SK-N-SH treated with all-trans-retinoic acid at 6 μM for 48 hours (cell line): Measurements from ENCODE around the gene SASH1.
"Not testable (repeated sequence)": the region's sequence is repeated elsewhere in the genome, so short reads cannot be mapped to it uniquely, and the experiment has no call there.

Experiments used
- ATAC-seq: fragments of 200-7000 bp; cut with Tn5 transposase; 3 replicates; pipeline ENCODE4 v1.9.1; 2020; ENCODE audit warnings: mild to moderate bottlenecking, moderate library complexity
- ARNTL ChIP-seq: fragments of 450-650 bp; formaldehyde crosslinking; IDR thresholded peaks from 2 replicates; pipeline ENCODE4 v1.5.0; 2020; ENCODE audit warnings: low read depth, mild to moderate bottlenecking, moderate library complexity, borderline replicate concordance
- BACH2 ChIP-seq: fragments of 250-450 bp; sonication (Bioruptor Pico); IDR thresholded peaks from 2 replicates; pipeline ENCODE4 v1.9.0; 2021; ENCODE audit warnings: mild to moderate bottlenecking, borderline replicate concordance
- CREB5 ChIP-seq: fragments of 250-450 bp; sonication (Bioruptor Pico); IDR thresholded peaks from 2 replicates; pipeline ENCODE4 v1.5.1; 2020; ENCODE audit warnings: low read depth, mild to moderate bottlenecking, moderate library complexity
- CSDC2 ChIP-seq: fragments of 250-450 bp; sonication (Bioruptor Pico); IDR thresholded peaks from 2 replicates; pipeline ENCODE4 v1.5.0; 2020; ENCODE audit warnings: mild to moderate bottlenecking, moderate library complexity
- ESRRG ChIP-seq: fragments of 250-450 bp; sonication (Bioruptor Pico); IDR thresholded peaks from 2 replicates; pipeline ENCODE4 v1.6.1; 2021; ENCODE audit warnings: mild to moderate bottlenecking
- GLIS3 ChIP-seq: fragments of 250-450 bp; sonication (Bioruptor Pico); IDR thresholded peaks from 2 replicates; pipeline ENCODE4 v1.5.0; 2020; ENCODE audit warnings: mild to moderate bottlenecking, moderate library complexity
- OSR1 ChIP-seq: fragments of 250-450 bp; sonication (Bioruptor Pico); IDR thresholded peaks from 2 replicates; pipeline ENCODE4 v1.8.0; 2022; ENCODE audit warnings: moderate library complexity, mild to moderate bottlenecking, inconsistent platforms
- POU6F1 ChIP-seq: fragments of 250-450 bp; sonication (Bioruptor Pico); IDR thresholded peaks from 2 replicates; pipeline ENCODE4 v1.8.0; 2021; ENCODE audit warnings: low read depth, mild to moderate bottlenecking, moderate library complexity, borderline replicate concordance
- PPARA ChIP-seq: fragments of 250-450 bp; sonication (Bioruptor Pico); IDR thresholded peaks from 2 replicates; pipeline ENCODE4 v1.5.0; 2020; ENCODE audit warnings: mild to moderate bottlenecking, borderline replicate concordance
- RARB ChIP-seq: fragments of 250-450 bp; sonication (Bioruptor Pico); IDR thresholded peaks from 2 replicates; pipeline ENCODE4 v1.8.0; 2021; ENCODE audit warnings: mild to moderate bottlenecking, moderate library complexity
- SNAI2 ChIP-seq: fragments of 250-450 bp; sonication (Bioruptor Pico); IDR thresholded peaks from 2 replicates; pipeline ENCODE4 v1.5.0; 2020; ENCODE audit warnings: mild to moderate bottlenecking, moderate library complexity
- TCF4 ChIP-seq: fragments of 250-450 bp; sonication (Bioruptor Pico); IDR thresholded peaks from 2 replicates; pipeline ENCODE4 v1.8.0; 2021; ENCODE audit warnings: mild to moderate bottlenecking, moderate library complexity, borderline replicate concordance
- ZC3H10 ChIP-seq: fragments of 250-450 bp; sonication (Bioruptor Pico); IDR thresholded peaks from 2 replicates; pipeline ENCODE4 v1.5.1; 2021; ENCODE audit warnings: mild to moderate bottlenecking, moderate library complexity
- ZFP3 ChIP-seq: fragments of 250-450 bp; sonication (Bioruptor Pico); IDR thresholded peaks from 2 replicates; pipeline ENCODE4 v1.5.0; 2020; ENCODE audit warnings: mild to moderate bottlenecking, moderate library complexity
- ZFP30 ChIP-seq: fragments of 450-650 bp; formaldehyde crosslinking; IDR thresholded peaks from 2 replicates; pipeline ENCODE4 v1.5.0; 2022; ENCODE audit warnings: mild to moderate bottlenecking, moderate library complexity
- ZNF565 ChIP-seq: fragments of 450-650 bp; formaldehyde crosslinking; conservative IDR thresholded peaks from 2 replicates; pipeline ENCODE4 v1.5.0; 2020; ENCODE audit warnings: low read depth, mild to moderate bottlenecking, moderate library complexity
- ZNF8 ChIP-seq: fragments of 450-650 bp; formaldehyde crosslinking; IDR thresholded peaks from 2 replicates; pipeline ENCODE4 v1.5.0; 2020; ENCODE audit warnings: mild to moderate bottlenecking, moderate library complexity
- TF ChIP-seq, protein P1 (sequence below): fragments of 250-450 bp; sonication (Bioruptor Pico); IDR thresholded peaks from 2 replicates; pipeline ENCODE4 v1.5.0; 2020; ENCODE audit warnings: mild to moderate bottlenecking, moderate library complexity
- TF ChIP-seq, protein P2 (sequence below): fragments of 250-450 bp; sonication (Bioruptor Pico); IDR thresholded peaks from 2 replicates; pipeline ENCODE4 v1.8.0; 2020; ENCODE audit warnings: mild to moderate bottlenecking, moderate library complexity, borderline replicate concordance
- TF ChIP-seq, protein P3 (sequence below): fragments of 250-450 bp; sonication (Bioruptor Pico); IDR thresholded peaks from 2 replicates; pipeline ENCODE4 v1.5.1; 2021; ENCODE audit warnings: mild to moderate bottlenecking, moderate library complexity

SASH1 gene

GRCh38 chr6:148580442-148580841 lies 237.8 kb downstream of the SASH1 start:
- TF ChIP-seq RARB (no peak), BACH2 (CRISPR knock-in tag) (no peak), ARNTL (no peak), CSDC2 (CRISPR knock-in tag) (no peak), ZNF565 (no peak), OSR1 (no peak), ESRRG (CRISPR knock-in tag) (no peak)
- TF ChIP-seq, protein P1, sequence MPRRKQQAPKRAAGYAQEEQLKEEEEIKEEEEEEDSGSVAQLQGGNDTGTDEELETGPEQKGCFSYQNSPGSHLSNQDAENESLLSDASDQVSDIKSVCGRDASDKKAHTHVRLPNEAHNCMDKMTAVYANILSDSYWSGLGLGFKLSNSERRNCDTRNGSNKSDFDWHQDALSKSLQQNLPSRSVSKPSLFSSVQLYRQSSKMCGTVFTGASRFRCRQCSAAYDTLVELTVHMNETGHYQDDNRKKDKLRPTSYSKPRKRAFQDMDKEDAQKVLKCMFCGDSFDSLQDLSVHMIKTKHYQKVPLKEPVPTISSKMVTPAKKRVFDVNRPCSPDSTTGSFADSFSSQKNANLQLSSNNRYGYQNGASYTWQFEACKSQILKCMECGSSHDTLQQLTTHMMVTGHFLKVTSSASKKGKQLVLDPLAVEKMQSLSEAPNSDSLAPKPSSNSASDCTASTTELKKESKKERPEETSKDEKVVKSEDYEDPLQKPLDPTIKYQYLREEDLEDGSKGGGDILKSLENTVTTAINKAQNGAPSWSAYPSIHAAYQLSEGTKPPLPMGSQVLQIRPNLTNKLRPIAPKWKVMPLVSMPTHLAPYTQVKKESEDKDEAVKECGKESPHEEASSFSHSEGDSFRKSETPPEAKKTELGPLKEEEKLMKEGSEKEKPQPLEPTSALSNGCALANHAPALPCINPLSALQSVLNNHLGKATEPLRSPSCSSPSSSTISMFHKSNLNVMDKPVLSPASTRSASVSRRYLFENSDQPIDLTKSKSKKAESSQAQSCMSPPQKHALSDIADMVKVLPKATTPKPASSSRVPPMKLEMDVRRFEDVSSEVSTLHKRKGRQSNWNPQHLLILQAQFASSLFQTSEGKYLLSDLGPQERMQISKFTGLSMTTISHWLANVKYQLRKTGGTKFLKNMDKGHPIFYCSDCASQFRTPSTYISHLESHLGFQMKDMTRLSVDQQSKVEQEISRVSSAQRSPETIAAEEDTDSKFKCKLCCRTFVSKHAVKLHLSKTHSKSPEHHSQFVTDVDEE: no peak
- TF ChIP-seq, protein P2, sequence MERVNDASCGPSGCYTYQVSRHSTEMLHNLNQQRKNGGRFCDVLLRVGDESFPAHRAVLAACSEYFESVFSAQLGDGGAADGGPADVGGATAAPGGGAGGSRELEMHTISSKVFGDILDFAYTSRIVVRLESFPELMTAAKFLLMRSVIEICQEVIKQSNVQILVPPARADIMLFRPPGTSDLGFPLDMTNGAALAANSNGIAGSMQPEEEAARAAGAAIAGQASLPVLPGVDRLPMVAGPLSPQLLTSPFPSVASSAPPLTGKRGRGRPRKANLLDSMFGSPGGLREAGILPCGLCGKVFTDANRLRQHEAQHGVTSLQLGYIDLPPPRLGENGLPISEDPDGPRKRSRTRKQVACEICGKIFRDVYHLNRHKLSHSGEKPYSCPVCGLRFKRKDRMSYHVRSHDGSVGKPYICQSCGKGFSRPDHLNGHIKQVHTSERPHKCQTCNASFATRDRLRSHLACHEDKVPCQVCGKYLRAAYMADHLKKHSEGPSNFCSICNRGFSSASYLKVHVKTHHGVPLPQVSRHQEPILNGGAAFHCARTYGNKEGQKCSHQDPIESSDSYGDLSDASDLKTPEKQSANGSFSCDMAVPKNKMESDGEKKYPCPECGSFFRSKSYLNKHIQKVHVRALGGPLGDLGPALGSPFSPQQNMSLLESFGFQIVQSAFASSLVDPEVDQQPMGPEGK (CRISPR knock-in tag): no peak
- no peak for ATAC-seq

- no peak for TF ChIP-seq PPARA (CRISPR knock-in tag)
- TF ChIP-seq GLIS3 (CRISPR knock-in tag): no peak
- no peak for TF ChIP-seq ZFP30
- TF ChIP-seq SNAI2 (CRISPR knock-in tag): no peak
- TF ChIP-seq OSR1: no peak
- TF ChIP-seq, protein P2 (CRISPR knock-in tag): no peak
- TF ChIP-seq ZNF8 (CRISPR knock-in tag): no peak
- no peak for TF ChIP-seq ZNF565
- no peak for TF ChIP-seq CSDC2 (CRISPR knock-in tag)
- TF ChIP-seq, protein P3, sequence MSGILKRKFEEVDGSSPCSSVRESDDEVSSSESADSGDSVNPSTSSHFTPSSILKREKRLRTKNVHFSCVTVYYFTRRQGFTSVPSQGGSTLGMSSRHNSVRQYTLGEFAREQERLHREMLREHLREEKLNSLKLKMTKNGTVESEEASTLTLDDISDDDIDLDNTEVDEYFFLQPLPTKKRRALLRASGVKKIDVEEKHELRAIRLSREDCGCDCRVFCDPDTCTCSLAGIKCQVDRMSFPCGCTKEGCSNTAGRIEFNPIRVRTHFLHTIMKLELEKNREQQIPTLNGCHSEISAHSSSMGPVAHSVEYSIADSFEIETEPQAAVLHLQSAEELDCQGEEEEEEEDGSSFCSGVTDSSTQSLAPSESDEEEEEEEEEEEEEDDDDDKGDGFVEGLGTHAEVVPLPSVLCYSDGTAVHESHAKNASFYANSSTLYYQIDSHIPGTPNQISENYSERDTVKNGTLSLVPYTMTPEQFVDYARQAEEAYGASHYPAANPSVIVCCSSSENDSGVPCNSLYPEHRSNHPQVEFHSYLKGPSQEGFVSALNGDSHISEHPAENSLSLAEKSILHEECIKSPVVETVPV: no peak
- TF ChIP-seq ZC3H10 (CRISPR knock-in tag): no peak
- no peak for TF ChIP-seq ZFP3 (CRISPR knock-in tag)
- no peak for ATAC-seq
Measured at GRCh38 chr6:148583631-148584030, 241.0 kb downstream of the SASH1 start.

DNA sequence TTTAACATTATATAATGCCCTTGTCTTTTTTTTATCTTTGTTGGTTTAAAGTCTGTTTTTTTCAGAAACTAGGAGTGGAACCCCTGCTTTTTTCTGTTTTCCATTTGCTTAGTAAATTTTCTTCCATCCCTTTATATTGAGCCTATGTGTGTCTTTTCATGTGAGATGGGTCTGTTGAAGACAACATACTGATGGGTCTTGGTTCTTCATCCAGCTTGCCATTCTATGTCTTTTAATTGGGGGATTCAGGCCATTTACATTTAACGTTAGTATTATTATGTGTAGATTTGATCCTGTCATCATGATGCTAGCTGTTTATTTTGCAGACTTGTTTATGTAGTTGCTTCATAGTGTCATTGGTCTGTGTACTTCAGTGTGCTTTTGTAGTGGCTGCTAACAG lies 243.0 kb downstream of the SASH1 start:
- not testable (repeated sequence) for ATAC-seq

GRCh38 chr6:148590883-148591282 lies 248.2 kb downstream of the SASH1 start:
- TF ChIP-seq TCF4 (no peak), PPARA (CRISPR knock-in tag) (no peak), ZC3H10 (CRISPR knock-in tag) (no peak), ZFP30 (no peak), GLIS3 (CRISPR knock-in tag) (no peak), ZNF8 (CRISPR knock-in tag) (no peak), ARNTL (no peak), ZNF565 (no peak), CREB5 (CRISPR knock-in tag) (no peak), OSR1 (no peak), POU6F1 (CRISPR knock-in tag) (no peak)
- TF ChIP-seq, protein P2 (CRISPR knock-in tag): no peak
- no peak; the same call in 2 of the 3 replicates for ATAC-seq
